K562 (cell line): ENCODE measurements around the gene MBD5. TPM values are rescaled to one million over a fixed set of nuclear protein-coding genes. Genes with fewer than 3 reads are reported as not detected.

Experiments used
- ATAC-seq: fragments of 200-7000 bp; cut with Tn5 transposase; 3 replicates; pipeline ENCODE4 v1.9.1; 2020; ENCODE audit warnings: moderate library complexity
- BruUV-seq: library from RNA; stranded (reverse); fragments of 400-500 nt; replicated peaks from 2 replicates; lab custom pipeline; 2021; lab: Mats Ljungman, UMichigan
- CTCF ChIA-PET: fragments of 300-600 bp; formaldehyde crosslinking; extraction: SDS; loops from one replicate; lab custom pipeline; 2021; ENCODE audit warnings: low intra/inter-chr PET ratio; lab: Yijun Ruan, JAX
- POLR2A ChIA-PET: fragments of 300-600, 350-650 bp; sonication (Branson Sonifier 250); formaldehyde crosslinking; extraction: SDS; loops from one replicate; lab custom pipeline; 2021; ENCODE audit warnings: antibody characterized with exemption, inconsistent platforms; lab: Yijun Ruan, JAX
- DNase-seq, 4 experiments: peaks; one replicate each; pipeline versions ENCODE4 v3.0.0 to v3.0.0-alpha.2; 2011 to 2018; ENCODE audit warnings: low spot score in 3 of 4, mixed read lengths in 3 of 4; ENCODE audit errors: extremely low read depth in 1 of 4
- FAIRE-seq: peaks from 2 replicates; lab custom pipeline; 2011; peaks lifted over from hg19 to GRCh38; lab: Jason Lieb, UNC
- H2AFZ ChIP-seq: 2 replicates; pipeline ENCODE4 v1.6.0; 2011; ENCODE audit warnings: low read depth, low read length, control low read depth, inconsistent platforms
- H3K27ac ChIP-seq: fragments of 200-600 bp; 3 replicates; pipeline ENCODE4 v1.8.0; 2011; ENCODE audit warnings: low read depth, mild to moderate bottlenecking, control low read depth, inconsistent platforms, low read length, moderate library complexity, mixed read lengths; ENCODE audit errors: extremely low read depth
- H3K27me3 ChIP-seq, 2 experiments: fragments of 300-600 bp in 1 of 2; 2 replicates in 1 of 2; 3 replicates in 1 of 2; pipeline versions ENCODE4 v1.6.0 to v1.8.0; 2011; ENCODE audit warnings: inconsistent platforms in 2 of 2, low read length in 2 of 2, mild to moderate bottlenecking in 1 of 2, mixed read lengths in 1 of 2, moderate library complexity in 1 of 2; ENCODE audit not compliant: control insufficient read depth in 2 of 2, insufficient read depth in 2 of 2
- H3K36me3 ChIP-seq: fragments of 300-600 bp; 3 replicates; pipeline ENCODE4 v1.8.0; 2011; ENCODE audit warnings: mild to moderate bottlenecking, low read length, inconsistent platforms; ENCODE audit not compliant: control insufficient read depth, insufficient read depth
- H3K4me1 ChIP-seq, 2 experiments: fragments of 200-600 bp in 1 of 2; replicated peaks in 1 of 2; 2 replicates in 1 of 2; 3 replicates in 1 of 2; pipeline versions ENCODE4 v1.5.1 to v1.8.0; 2011; ENCODE audit warnings: inconsistent platforms in 2 of 2, low read length in 2 of 2, mild to moderate bottlenecking in 1 of 2, mixed read lengths in 1 of 2, moderate library complexity in 1 of 2; ENCODE audit not compliant: control insufficient read depth in 2 of 2, insufficient read depth in 2 of 2
- H3K4me2 ChIP-seq: 2 replicates; pipeline ENCODE4 v1.6.1; 2011; ENCODE audit warnings: low read length, control low read depth, inconsistent platforms, mixed read lengths; ENCODE audit not compliant: insufficient read depth
- H3K4me3 ChIP-seq: fragments of 200-600 bp; sonication (generic), shearing (Covaris generic); 2 replicates; pipeline ENCODE4 v1.5.1; 2016; ENCODE audit warnings: control low read depth, inconsistent platforms
- H3K79me2 ChIP-seq: fragments of 200-600 bp; 3 replicates; pipeline ENCODE4 v1.8.0; 2011; ENCODE audit warnings: low read length, inconsistent platforms; ENCODE audit not compliant: control insufficient read depth, insufficient read depth
- H3K9ac ChIP-seq, 2 experiments: 2 replicates each; pipeline versions ENCODE4 v1.6.0 to v1.6.1; 2011; ENCODE audit warnings: low read depth in 2 of 2, low read length in 2 of 2, control low read depth in 1 of 2, inconsistent platforms in 1 of 2, mild to moderate bottlenecking in 1 of 2, mixed read lengths in 1 of 2; ENCODE audit not compliant: insufficient read depth in 1 of 2
- H3K9me1 ChIP-seq: one replicate; pipeline ENCODE4 v1.6.0; 2011; ENCODE audit warnings: inconsistent platforms, mild to moderate bottlenecking, low read length, moderate library complexity; ENCODE audit not compliant: control insufficient read depth, insufficient read depth
- H3K9me3 ChIP-seq: replicated peaks from 2 replicates; pipeline ENCODE4 v1.5.1; 2011; ENCODE audit warnings: low read depth, low read length, inconsistent platforms; ENCODE audit not compliant: control insufficient read depth, insufficient read depth
- H4K20me1 ChIP-seq: replicated peaks from 2 replicates; pipeline ENCODE4 v1.6.1; 2011; ENCODE audit warnings: low read length, inconsistent platforms, mixed read lengths; ENCODE audit not compliant: control insufficient read depth, insufficient read depth
- ELF2 ChIP-seq: fragments of 250-450 bp; sonication (Bioruptor Pico); IDR thresholded peaks from 2 replicates; pipeline ENCODE4 v1.5.0; 2021; ENCODE audit warnings: mild to moderate bottlenecking
- NCOA2 ChIP-seq, 2 experiments: fragments of 450-650 bp; IDR thresholded peaks; 2 replicates each; pipeline ENCODE4 v1.6.1; 2018; ENCODE audit warnings: mild to moderate bottlenecking in 2 of 2, moderate library complexity in 1 of 2; ENCODE audit not compliant: partially characterized antibody in 2 of 2
- POLR2AphosphoS2 ChIP-seq: IDR thresholded peaks from 2 replicates; pipeline ENCODE4 v1.6.1; 2012; ENCODE audit warnings: low read length, improper control_type of control experiment
- SAP30 ChIP-seq: fragments of 200-600 bp; sonication (generic); IDR thresholded peaks from 2 replicates; pipeline ENCODE4 v1.6.1; 2012; ENCODE audit warnings: borderline replicate concordance, low read depth, mild to moderate bottlenecking, moderate library complexity, low read length, control low read depth, inconsistent platforms; ENCODE audit not compliant: insufficient read depth, poor library complexity, severe bottlenecking
- TOE1 ChIP-seq, 2 experiments: fragments of 450-650 bp in 1 of 2; sonication (generic) in 1 of 2; formaldehyde crosslinking in 1 of 2; IDR thresholded peaks; 2 replicates each; pipeline versions ENCODE4 v1.7.1 to v1.8.0; 2016 to 2022; ENCODE audit warnings: borderline replicate concordance in 2 of 2, mild to moderate bottlenecking in 2 of 2, antibody characterized with exemption in 1 of 2, inconsistent platforms in 1 of 2, low read depth in 1 of 2, missing genetic modification reagents in 1 of 2, moderate library complexity in 1 of 2
- ZNF184 ChIP-seq: sonication (generic); formaldehyde crosslinking; IDR thresholded peaks from 2 replicates; pipeline ENCODE4 v1.5.0; 2020; ENCODE audit warnings: missing genetic modification reagents
- WGBS: fragments of 100-300 bp; shearing (Covaris generic); methylation state at CpG from one replicate; pipeline ENCODE4 v1.1.6; 2016; ENCODE audit warnings: low coverage, mixed read lengths; ENCODE audit not compliant: insufficient coverage; ENCODE audit errors: missing lambda C conversion rate; 5-methylcytosine and 5-hydroxymethylcytosine counted together
- in situ Hi-C: fragments of 300-500 bp; cut with MboI; formaldehyde crosslinking; loops from 4 replicates; pipeline ENCODE4 v1.15.0; 2018; ENCODE audit warnings: inconsistent platforms, mixed read lengths
- intact Hi-C: fragments of 100-400 bp; cut with micrococcal nuclease; formaldehyde crosslinking; loops from 2 replicates; pipeline ENCODE4 v1.14.2; 2022
- polyA plus RNA-seq, 8 experiments: library from polyadenylated mRNA; depleted of rRNA in 4 of 8; stranded (reverse) in 5 of 8; unstranded in 3 of 8; fragments of >200 nt; fragmentation: Nextera tagmentation in 2 of 8; fragmentation: Illumina TruSeq in 1 of 8; extraction: Ambion mirVana in 2 of 8; extraction: Trizol in 1 of 8; gene quantifications; 2 replicates each; pipeline versions ENCODE4 v1.2.1 to v1.2.3, GENCODE V29; 2011 to 2014; ENCODE audit warnings: inconsistent platforms in 1 of 8, missing spikeins in 1 of 8
- total RNA-seq, 7 experiments: library from RNA; depleted of rRNA in 6 of 7; stranded (reverse); fragments of >200 nt in 6 of 7; fragmentation: Illumina TruSeq in 2 of 7; extraction: Trizol in 2 of 7; gene quantifications; 2 replicates each; pipeline versions ENCODE4 v1.2.1 to v1.2.3, GENCODE V29; 2011 to 2021; ENCODE audit warnings: low replicate concordance in 1 of 7
- TF ChIP-seq, protein P1 (sequence below): fragments of 250-450 bp; sonication (Bioruptor Pico); IDR thresholded peaks from 2 replicates; pipeline ENCODE4 v1.5.0; 2021
- TF ChIP-seq, protein P2 (sequence below): fragments of 250-450 bp; sonication (Bioruptor Pico); IDR thresholded peaks from 2 replicates; pipeline ENCODE4 v1.4.0; 2020; ENCODE audit warnings: mild to moderate bottlenecking, moderate library complexity, borderline replicate concordance

The MBD5 gene
- total and polyA plus RNA-seq, 9 of the 15 experiments (the other 6 are each of a cell fraction or from before 2014, with no cell fraction given) = 3.4 to 14.5 (median 9.0) TPM

DNA sequence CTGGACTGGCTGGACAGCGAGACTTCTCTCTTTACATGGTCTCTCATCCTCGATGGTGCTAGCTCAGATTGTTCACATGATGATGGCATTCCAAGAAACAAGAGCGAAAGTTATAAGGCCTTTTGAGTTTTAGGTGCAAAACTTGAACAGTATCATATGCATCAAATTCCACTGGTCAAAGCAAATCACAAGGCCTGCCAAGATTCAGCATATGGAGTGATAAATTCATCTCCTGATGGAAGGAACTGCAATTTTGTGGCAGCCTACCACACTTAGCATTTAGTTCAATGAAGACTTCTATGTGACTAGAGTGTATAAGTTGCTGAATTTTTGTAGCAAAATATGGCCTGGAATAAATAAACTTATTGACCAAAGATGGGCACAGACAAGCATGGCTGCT lies 429.6 kb downstream of the MBD5 start:
- ChIA-PET POLR2A (no interaction called here), CTCF (no interaction called here)
- 2% methylated on average over 3 of the region's 3 CpGs for WGBS
- intact Hi-C loops (no loop called here), in situ Hi-C loops (no loop called here)
- no peaks in the 10 kb centered on the region for H3K9me1 ChIP-seq
- H3K4me2 ChIP-seq = no peak overlapping the region
- no peak overlapping the region for H3K27ac ChIP-seq
- H3K9ac ChIP-seq = no peak overlapping the region
- no peaks in the 10 kb centered on the region for H3K4me1 ChIP-seq
- BruUV-seq = no TSS peak
- no peak for ATAC-seq
- H4K20me1 ChIP-seq = no peaks in the 10 kb centered on the region
- H3K36me3 ChIP-seq = no peaks in the 10 kb centered on the region
- H3K79me2 ChIP-seq = no peaks in the 10 kb centered on the region
- FAIRE-seq = no peak
- no peaks in the 10 kb centered on the region for H3K9me3 ChIP-seq
- H3K27me3 ChIP-seq = no peaks in the 10 kb centered on the region; a peak in 1 of 5 replicates
- no peak overlapping the region for H2AFZ ChIP-seq
- DNase-seq = no peak
- TF ChIP-seq POLR2AphosphoS2 = no peak
- TF ChIP-seq SAP30 = no peak
- TF ChIP-seq, protein P1, sequence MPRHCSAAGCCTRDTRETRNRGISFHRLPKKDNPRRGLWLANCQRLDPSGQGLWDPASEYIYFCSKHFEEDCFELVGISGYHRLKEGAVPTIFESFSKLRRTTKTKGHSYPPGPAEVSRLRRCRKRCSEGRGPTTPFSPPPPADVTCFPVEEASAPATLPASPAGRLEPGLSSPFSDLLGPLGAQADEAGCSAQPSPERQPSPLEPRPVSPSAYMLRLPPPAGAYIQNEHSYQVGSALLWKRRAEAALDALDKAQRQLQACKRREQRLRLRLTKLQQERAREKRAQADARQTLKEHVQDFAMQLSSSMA (CRISPR knock-in tag) = no peak
- TF ChIP-seq NCOA2 (IDR thresholded peaks at IDR 0.05; ENCODE audit: partially characterized antibody in 2 of 2) = no peak
- TF ChIP-seq, protein P2, sequence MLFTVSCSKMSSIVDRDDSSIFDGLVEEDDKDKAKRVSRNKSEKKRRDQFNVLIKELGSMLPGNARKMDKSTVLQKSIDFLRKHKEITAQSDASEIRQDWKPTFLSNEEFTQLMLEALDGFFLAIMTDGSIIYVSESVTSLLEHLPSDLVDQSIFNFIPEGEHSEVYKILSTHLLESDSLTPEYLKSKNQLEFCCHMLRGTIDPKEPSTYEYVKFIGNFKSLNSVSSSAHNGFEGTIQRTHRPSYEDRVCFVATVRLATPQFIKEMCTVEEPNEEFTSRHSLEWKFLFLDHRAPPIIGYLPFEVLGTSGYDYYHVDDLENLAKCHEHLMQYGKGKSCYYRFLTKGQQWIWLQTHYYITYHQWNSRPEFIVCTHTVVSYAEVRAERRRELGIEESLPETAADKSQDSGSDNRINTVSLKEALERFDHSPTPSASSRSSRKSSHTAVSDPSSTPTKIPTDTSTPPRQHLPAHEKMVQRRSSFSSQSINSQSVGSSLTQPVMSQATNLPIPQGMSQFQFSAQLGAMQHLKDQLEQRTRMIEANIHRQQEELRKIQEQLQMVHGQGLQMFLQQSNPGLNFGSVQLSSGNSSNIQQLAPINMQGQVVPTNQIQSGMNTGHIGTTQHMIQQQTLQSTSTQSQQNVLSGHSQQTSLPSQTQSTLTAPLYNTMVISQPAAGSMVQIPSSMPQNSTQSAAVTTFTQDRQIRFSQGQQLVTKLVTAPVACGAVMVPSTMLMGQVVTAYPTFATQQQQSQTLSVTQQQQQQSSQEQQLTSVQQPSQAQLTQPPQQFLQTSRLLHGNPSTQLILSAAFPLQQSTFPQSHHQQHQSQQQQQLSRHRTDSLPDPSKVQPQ = no peak
- no peak for TF ChIP-seq ELF2
- TF ChIP-seq ZNF184 (CRISPR knock-in tag) = no peak
- TF ChIP-seq TOE1 (IDR thresholded peaks at IDR 0.05; ENCODE audit: borderline replicate concordance) = no peak
- no peak for TF ChIP-seq TOE1 (CRISPR knock-in tag; IDR thresholded peaks at IDR 0.05; ENCODE audit: borderline replicate concordance, low read depth)
- H3K4me3 ChIP-seq = no peak overlapping the region
